GM23248 (cell line): ENCODE data around the gene HIPK2.

Source experiments
- EZH2 ChIP-seq: fragments of 200-600 bp; sonication (generic); IDR thresholded peaks from 2 replicates; pipeline ENCODE4 v1.6.1; 2018; ENCODE audit warnings: antibody characterized with exemption, mild to moderate bottlenecking; ENCODE audit not compliant: insufficient read depth, poor library complexity, severe bottlenecking
- EZH2phosphoT487 ChIP-seq: fragments of 200-600 bp; sonication (generic); IDR thresholded peaks from 2 replicates; pipeline ENCODE4 v1.6.1; 2018; ENCODE audit warnings: antibody characterized with exemption, moderate library complexity, mild to moderate bottlenecking, low read depth; ENCODE audit not compliant: insufficient read depth

- TF ChIP-seq EZH2phosphoT487 (no peak), EZH2 (no peak)
Measured at GRCh38 chr7:139597028-139597427, 180.8 kb downstream of the HIPK2 start.
